RKO (cell line): ENCODE results near the gene PDXK.

Experiments
- DNase-seq: peaks from one replicate; pipeline ENCODE4 v3.0.0-alpha.2; 2016; ENCODE audit warnings: low spot score

PDXK gene

GRCh38 chr21:43723648-43724047 lies 4.7 kb downstream of the PDXK start:
- DNase-seq, result no peak

- DNase-seq, result no peak
Measured at GRCh38 chr21:43726686-43727518, 8.0 kb downstream of the PDXK start.

- DNase-seq, result no peak
Measured at GRCh38 chr21:43727519-43728153, 8.7 kb downstream of the PDXK start.

GRCh38 chr21:43728154-43728466 lies 9.2 kb downstream of the PDXK start:
- no peak for DNase-seq

- no peak for DNase-seq
Measured at GRCh38 chr21:43728467-43729390, 9.8 kb downstream of the PDXK start.

GRCh38 chr21:43731476-43731875 lies 12.5 kb downstream of the PDXK start:
- no peak for DNase-seq

GRCh38 chr21:43731891-43732711 lies 13.2 kb downstream of the PDXK start:
- no peak for DNase-seq

GRCh38 chr21:43733060-43733459 lies 14.1 kb downstream of the PDXK start:
- no peak for DNase-seq

GRCh38 chr21:43733529-43734071 lies 14.7 kb downstream of the PDXK start:
- no peak for DNase-seq

GRCh38 chr21:43734131-43734927 lies 15.4 kb downstream of the PDXK start:
- DNase-seq, result no peak

- DNase-seq, result no peak
Measured at GRCh38 chr21:43734928-43735229, 15.9 kb downstream of the PDXK start.

- no peak for DNase-seq
Measured at GRCh38 chr21:43735236-43736091, 16.5 kb downstream of the PDXK start.

GRCh38 chr21:43736224-43736883 lies 17.4 kb downstream of the PDXK start:
- no peak for DNase-seq

- DNase-seq, result no peak
Measured at GRCh38 chr21:43737158-43737950, 18.4 kb downstream of the PDXK start.

GRCh38 chr21:43739621-43740435 lies 20.9 kb downstream of the PDXK start:
- no peak for DNase-seq

- no peak for DNase-seq
Measured at GRCh38 chr21:43740497-43741156, 21.7 kb downstream of the PDXK start.
